ENCODE results near the gene COA1. TPM values are rescaled to one million over a fixed set of nuclear protein-coding genes. Genes with fewer than 3 reads are reported as not detected.

COA1 gene
- total RNA-seq, 2 donors from 2014 or later, result 33.2 to 35.7 TPM

DNA sequence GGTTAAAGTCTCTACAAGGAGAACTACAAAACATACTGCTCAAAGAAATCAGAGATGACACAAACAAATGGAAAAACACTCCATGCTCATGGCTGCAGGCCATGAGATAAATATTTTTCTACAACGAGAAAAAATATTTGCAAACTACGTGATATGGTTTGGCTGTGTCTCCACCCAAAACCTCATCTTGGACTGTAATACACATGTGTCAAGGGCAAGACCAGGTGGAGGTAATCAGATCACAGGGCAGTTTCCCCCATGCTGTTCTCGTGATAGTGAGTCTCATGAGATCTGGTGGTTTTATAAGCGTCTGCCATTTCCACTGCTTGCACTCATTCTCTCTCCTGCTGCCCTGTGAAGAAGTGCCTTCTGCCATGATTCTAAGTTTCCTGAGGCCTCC is 57.8 kb downstream of the COA1 start:
- ATAC-seq (no peak), DNase-seq (no peak)
- intact Hi-C loops (cut with DNase I, micrococcal nuclease), result no loop called here

DNA sequence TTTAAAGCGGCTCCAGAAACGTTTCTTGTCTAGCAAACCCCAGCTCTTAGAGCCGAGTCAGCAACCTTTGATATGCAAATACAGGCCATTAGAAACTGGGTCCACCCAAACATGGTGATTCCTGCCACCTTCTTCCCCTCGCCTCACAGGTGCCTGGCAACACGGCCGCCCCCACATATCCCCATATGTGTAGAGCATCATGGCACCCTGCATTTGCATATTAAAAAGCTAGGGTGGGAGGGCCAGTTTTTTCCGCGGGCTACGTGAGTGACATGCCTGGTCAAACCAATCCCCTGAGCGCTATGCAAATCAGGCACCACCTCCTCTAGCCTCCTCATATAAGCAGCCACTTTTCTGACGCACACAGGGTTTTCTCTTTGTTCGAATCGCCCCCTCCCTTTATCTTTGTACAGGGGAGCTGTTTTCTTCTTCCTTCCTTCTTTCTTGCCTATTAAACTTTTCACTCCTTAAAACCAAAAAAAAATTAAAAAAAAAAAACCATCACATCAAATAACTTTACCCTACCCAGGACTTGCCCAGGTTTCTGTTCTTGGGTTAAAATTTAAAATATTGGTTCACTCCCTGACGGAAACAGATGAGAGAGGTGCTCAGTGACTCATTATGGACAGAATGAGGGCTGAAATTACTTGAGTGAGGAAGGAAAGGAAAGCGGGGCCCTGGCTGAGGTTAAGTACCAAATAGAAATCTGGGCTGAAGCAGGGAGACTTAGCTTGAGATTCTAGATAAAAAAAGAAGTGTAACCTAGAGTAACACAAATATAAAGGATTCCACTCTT is 59.8 kb downstream of the COA1 start:
- intact Hi-C loops (cut with DNase I, micrococcal nuclease), result no loop called here
- ATAC-seq (no peak), DNase-seq (peak in 1 of 2 donors; percentile 22)

DNA sequence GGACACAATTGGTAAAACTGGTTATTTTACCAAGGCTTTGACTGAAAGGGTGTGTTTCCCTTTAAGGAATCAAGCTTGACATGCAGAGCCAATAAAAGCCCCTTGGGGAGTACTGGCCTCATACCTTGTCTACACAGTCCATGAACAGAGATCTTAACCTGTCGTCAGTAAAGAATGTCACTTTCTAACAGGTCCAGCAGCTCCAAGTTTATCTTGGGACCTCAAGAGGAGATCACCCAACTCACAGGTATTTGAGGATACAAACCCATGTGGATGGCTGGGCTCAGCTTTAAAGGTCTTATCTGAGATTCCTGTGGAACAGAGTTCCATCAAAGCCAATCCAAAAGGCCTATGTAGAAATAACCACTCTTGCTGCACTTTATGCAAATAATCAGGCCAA is 61.3 kb downstream of the COA1 start:
- ATAC-seq, result no peak
- intact Hi-C loops (cut with DNase I, micrococcal nuclease), result no loop called here
- no peak for DNase-seq

DNA sequence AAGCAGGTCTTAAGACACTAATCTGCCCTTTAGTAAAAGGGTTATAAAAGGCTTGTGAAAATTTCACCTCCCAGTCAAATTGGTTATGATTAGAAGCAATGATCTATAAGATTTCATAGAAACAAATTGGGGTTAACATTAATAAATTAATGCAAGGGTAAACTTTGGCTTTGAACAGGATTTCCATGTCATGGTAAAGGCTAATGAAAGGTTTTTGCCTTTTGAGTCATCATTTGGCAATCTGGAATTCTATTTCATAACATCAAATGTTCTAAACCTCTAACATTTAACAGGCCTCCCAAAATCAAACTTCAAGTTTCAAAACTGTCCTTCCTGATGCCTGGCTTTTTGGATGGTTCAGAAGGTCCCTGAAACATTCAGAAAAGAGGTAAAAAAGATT is 62.4 kb downstream of the COA1 start:
- DNase-seq (no peak), ATAC-seq (no peak)
- intact Hi-C loops (cut with DNase I, micrococcal nuclease), result no loop called here

DNA sequence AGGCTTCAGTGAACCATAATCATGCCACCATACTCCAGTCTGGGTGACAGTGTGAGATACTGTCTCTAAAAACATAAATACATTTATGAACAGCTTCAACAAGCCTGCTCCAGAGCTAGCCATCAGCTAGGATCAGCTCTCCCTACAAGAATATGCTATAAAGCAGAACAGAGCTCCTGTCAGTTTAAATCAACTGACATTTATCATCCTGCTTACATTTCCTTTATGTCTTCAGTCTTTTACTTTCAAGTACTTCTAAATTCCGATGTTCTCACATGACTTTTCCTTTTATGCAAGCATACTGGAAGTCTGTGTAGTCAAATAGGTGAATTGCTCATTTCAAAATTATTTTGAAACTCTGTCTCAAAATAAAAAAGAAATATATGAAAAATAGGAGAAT is 64.6 kb downstream of the COA1 start:
- intact Hi-C loops (cut with DNase I, micrococcal nuclease), result no loop called here
- no peak for DNase-seq
- no peak for ATAC-seq

DNA sequence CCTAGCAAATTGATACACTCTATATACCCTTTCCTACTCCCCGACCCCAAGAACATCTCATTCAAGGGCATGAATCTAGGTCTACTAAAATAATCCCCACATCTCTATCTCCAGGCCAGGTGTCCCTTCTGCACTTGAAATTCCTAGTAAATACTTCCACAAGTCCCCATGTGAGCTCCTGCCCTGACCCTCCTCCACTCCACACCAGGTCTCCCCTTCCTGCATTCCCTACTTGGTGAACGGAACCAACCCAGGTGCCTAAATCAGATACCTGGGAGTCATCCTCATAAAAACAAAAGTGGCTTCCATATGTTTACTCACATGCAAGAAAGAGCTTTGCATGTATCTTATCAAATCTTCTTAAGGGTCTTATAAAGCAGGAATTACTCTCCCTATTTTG is 69.2 kb downstream of the COA1 start:
- no peak for ATAC-seq
- intact Hi-C loops (cut with DNase I, micrococcal nuclease), result no loop called here
- no peak for DNase-seq

DNA sequence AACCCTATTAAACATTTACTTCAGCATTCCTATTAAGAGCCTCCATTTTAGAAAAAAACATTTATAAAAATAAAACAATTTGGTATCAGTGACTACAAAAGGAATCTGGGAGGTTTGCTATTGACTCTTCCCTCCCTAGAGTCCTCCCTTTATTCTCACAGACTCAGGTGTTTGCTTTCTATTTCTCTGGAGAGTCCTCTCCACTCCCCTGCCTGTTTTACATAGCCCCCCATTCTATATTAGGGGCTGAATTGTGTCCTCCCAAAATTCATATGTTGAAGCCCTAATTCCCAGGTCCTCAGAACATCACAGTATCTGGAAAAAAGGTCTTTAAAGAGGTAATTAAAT is 69.8 kb downstream of the COA1 start:
- no peak for DNase-seq
- intact Hi-C loops (cut with DNase I, micrococcal nuclease), result no loop called here
- ATAC-seq, result no peak

DNA sequence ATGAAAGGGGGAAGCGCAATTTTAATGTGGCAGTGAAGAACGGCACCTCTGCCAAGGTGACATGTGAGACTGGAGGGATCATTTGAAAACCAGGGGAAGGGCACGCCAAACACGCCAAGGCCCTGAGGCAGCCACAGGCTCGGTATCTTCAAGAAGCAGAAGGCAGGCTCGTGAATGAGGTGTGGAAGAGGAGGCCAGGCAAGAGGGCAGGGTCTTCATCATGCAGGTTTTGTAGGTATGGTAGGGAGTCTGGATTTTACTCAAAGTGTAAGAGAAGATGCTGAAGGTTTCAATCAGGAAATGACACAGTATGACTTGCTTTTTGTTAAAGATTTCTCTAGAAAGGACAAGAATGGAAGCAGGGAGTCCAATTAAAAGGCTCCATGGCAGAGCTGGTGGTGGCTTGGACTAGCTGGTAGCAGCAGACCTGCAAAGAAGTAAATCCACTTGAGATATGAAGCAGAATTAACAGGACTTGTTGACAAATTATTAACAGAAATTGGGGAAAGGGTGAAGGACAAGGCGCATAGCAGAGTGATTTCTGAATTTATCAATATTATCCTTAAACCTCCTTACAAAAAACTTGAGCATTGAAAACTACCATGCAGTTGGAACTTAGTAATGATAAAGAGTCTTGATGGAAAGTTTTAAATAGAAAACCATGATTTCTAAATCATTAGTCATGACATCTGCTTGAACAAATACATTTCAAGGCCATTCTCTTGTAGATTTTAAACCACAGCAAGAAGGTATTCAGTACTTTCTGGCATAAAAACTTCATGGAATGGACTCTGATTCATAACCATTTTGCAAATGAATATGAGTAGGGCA is 70.4 kb downstream of the COA1 start:
- intact Hi-C loops (cut with DNase I, micrococcal nuclease), result no loop called here
- ATAC-seq (no peak), DNase-seq (no peak)

DNA sequence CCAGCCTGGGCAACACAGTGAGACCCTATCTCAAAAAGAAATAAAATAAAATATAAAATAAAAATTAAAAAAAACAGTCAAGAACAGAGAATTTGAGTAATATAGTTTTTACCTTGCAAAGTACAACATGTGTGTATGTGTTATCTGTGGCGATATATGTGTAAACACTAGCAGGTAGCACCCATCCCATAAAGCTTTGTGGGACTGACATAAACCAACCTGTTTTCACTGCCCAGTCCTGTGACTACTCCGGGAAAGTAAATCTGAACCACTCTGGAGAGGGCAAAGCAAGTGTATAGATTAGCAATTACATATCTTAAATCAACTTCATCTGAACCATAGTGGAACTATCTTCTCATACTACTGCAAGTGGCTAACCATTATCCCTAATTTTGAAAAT is 72.3 kb downstream of the COA1 start:
- intact Hi-C loops (cut with DNase I, micrococcal nuclease), result no loop called here
- peak; percentile 93 for ATAC-seq

DNA sequence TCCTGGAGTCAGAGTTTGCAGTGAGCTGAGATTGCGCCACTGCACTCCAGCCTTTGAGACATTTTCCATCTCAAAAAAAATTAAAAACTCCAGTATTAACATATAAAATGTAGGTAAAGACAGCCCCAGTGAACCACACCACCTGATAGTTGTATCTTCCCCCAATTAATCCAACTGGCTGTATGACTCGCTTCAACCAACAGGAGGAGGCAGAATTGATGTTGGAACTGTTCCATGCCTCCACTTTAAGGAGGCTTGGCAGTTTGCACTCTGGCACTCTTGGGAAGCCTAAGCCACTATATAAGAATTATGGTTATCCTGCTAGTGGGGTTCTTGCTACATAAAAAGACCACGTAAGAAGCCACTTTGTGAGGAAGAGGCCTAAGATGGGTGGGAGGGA is 73.7 kb downstream of the COA1 start:
- intact Hi-C loops (cut with DNase I, micrococcal nuclease), result no loop called here
- no peak for DNase-seq
- no peak for ATAC-seq

More for the DNA sequence above, 72.3 kb downstream of the COA1 start:
- no peak for DNase-seq

DNA sequence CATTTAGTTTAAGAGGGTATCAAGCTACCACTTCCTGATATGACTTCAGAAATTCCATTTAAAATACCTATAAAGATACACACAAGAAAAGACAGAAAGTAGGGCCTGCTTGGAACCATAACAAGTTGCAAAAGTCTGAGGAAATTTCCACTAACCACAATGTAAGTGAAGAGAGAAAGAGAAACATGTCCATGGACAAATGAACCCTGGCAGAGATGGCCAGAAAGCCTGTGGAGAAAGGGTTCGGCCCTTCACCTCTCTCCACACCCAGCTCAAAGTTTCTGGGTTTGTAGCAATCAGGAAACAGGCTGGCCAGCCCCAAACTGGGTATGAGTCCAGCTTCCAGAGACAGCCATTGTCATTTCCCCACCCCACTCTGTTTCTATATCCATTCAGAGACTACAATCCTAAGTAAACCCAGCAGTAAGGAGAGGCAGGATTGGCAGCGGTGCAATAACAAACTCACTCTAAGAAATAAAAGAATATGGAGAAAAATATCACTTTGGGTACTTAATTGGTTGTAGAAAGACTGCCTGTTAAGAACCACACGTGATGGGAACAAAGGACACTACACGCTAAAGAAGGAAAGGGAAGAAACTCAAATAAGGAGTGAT is 75.3 kb downstream of the COA1 start:
- intact Hi-C loops (cut with DNase I, micrococcal nuclease), result no loop called here
- ATAC-seq, result peak; percentile 73
- DNase-seq, result no peak

DNA sequence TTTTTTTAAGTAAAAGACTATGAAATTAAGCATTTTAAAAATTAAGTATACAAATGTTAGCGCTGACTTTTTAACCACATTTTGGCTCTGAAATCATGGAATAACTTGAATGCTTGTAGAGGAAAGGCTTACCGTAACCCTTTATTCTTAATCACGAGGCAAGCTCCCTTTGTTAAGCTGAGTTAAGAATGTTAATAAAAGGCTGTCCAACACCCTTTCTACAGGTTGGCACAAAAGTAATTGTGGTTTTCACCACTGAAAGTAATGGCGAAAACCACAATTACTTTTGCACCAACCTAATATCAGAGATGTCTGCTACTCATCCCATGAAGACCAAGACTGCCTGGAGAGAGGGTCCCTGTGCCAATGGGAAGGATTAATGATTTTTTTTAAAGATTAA is 75.9 kb downstream of the COA1 start:
- intact Hi-C loops (cut with DNase I, micrococcal nuclease), result no loop called here
- ATAC-seq, result no peak

DNA sequence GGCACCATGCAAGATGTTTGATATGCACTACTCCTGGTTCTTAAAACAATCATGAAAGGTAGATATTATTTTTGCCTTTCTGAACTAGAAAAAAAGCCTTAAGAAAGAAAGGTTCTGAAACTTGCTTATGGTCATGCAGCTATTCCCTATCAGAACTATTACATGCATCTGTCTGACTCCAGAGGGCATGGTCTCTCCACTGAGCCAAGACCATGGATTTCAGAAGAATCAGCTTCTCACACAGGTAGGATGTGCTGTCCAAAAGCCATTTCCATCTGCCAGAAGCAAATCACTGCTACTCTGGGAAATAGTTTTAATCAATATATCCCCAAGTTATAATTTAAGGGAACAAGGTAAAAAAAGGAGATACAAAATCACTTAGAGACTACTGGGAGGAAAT is 77.0 kb downstream of the COA1 start:
- ATAC-seq (no peak), DNase-seq (no peak)
- intact Hi-C loops (cut with DNase I, micrococcal nuclease), result no loop called here

More for the DNA sequence above, 75.9 kb downstream of the COA1 start:
- no peak for DNase-seq

DNA sequence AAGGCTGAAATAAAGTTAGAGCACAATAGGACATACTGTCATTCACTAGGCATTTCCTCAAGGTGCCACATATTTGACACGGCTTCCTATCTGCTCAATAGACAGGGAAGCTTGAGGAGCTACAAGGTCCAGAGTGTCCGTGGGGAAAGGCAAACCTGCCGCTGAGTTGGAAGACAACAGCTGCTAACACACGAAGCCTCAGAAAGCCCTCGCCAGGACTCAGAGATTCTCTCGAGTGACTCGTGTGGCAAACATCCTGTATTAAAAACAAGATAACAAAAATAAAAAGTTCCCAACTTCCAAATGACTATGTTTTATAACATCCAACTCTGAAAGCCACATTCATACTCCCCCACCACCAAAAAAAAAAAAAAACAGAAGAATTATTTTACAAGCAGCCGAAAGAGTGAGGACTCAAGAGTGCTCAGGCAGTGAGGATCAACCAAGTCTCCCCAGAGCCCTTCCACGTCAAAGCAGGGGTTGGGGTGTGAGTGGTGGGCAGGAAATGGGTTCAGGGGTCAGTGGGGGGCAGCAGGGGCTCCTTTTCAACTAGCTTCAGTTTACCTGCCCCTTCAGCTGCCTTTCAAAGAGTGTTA is 78.8 kb downstream of the COA1 start:
- ATAC-seq, result no peak

DNA sequence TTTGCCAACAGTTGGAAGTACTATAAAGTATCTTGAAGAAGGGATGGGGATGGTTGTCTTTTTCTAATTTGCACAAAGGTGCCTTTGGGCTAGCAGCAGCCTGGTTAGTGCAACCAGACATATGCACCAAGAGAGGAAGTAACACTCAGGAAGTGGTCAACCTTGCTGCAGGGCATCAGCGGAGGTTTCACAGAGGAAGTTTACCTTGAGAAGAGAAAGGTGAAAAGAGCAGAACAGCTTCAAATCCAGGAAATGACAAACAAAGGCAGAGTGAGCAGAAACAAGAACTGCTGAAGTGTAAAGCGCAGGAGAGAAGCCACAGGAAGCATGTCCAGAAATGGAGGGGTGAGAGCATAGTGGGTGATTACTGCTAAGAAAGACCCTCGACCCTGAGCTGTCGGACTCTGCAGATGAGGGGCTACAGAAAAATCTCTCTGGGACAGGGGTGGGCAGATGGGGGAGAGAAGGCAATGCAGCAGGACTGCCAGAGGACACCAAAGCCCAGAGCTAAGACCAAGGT is 79.5 kb downstream of the COA1 start:
- peak; percentile 25 for ATAC-seq

More for the DNA sequence above, 78.8 kb downstream of the COA1 start:
- peak in 1 of 2 donors; percentile 27 for DNase-seq
- intact Hi-C loops (cut with DNase I, micrococcal nuclease), result no loop called here

DNA sequence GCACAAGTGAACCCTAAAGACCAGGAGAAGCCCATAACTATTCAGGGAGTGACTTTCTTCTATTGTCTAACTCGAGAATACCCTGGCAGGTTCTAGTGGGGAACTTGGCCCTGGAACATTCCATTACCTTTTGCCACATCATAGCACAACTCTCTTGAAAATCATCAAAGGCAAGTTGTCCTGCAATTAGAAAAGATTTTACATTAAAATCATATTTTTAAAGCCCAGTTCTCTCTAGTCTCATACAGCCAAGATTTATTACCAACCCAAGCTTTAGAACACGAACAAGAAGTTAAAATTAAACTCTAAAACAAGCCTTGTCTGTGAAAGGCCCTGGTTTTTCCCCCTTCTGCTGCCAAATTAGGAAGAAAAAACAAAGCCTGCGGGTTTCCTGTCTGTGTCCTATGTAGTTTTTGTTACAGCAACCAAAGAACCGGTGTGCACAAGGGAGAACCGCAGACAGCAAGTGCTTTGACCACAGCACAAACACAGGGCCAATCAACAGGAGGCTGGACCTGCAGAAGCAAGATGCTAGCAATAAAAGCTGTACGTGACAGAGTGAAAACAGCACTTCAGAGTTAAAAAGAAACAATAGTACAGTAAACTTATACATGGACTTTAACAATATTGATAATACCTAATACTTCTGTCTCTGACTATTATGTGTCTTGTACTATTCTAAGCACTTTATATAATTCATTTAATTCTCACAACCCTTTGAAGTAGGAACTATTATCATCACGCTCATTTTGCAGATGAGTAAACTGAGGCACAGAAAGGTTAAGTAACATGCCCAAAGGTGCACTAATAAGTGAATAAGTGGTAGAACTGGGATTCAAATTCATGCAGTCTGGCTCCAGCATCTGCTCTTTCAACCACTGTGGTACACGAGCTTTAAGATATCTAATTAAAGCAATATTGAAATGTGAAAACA is 80.6 kb downstream of the COA1 start:
- ATAC-seq, result peak; percentile 34
- intact Hi-C loops (cut with DNase I, micrococcal nuclease), result no loop called here
- peak in 1 of 2 donors; percentile 55 for DNase-seq

More for the DNA sequence above, 79.5 kb downstream of the COA1 start:
- intact Hi-C loops (cut with DNase I, micrococcal nuclease), result no loop called here
- no peak for DNase-seq

DNA sequence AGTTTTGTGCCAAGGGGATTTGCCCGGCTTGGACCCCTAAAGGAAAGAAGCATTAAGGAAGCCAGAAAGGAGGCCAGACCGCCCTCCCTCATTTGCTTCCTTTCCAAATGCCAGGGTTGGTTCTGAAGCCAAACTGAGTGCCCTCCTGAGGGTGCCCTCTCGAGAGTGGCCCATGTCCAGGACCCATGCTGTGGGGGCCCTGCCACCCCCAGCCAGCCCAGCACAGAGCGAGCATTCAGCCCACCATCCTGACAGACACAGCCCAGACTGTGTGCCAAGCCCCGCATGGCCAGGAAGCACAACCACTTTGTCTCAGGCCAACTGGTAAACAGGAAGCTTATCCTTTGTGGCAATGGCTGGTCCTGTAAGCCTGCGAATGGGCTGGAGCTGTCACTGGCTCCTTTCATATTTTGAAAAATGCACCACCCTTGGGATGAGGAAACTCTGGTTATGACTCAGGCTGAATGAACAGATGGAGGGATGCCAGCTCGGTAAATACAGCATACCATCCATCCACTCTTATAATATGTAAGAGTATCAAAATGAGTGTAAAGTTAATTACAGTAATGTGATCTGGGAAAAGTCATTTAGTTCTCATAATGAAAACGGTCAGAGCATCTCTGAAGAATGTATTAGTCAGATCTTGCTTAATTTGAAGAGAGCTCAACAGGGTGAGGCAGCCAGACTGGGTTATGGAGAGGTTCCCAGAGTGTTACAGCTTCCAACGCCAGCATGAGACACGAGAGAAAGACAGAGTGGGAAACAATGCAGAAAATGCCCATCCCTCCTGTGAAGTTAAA is 81.5 kb downstream of the COA1 start:
- ATAC-seq (peak; percentile 76), DNase-seq (peak; percentile 42 to 50)
- intact Hi-C loops (cut with DNase I, micrococcal nuclease), result no loop called here

DNA sequence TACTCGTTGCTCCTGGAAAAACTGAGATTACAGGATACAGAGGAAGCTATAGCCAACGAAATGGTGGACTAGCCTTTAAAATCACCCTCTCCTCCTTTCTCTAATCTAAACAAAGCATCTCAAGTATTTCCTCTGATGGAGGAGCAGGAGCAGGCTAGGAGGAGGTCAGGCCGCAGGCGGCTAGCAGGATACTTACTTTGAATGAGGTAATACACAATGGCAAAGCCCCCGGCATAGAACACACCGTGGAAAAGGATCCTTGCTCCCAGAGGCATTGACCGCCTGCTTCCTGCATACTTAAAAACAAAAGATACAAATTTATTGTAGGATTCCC is 82.0 kb downstream of the COA1 start:
- DNase-seq, result no peak
- ATAC-seq, result no peak
- intact Hi-C loops (cut with DNase I, micrococcal nuclease), result no loop called here
